NCI-H1417 (cell line): ENCODE results near the gene HNF1A.
A peak's percentile ranks its signal among the peaks of the same experiment; 100 is the strongest.
"Not testable (repeated sequence)": the region's sequence is repeated elsewhere in the genome, so short reads cannot be mapped to it uniquely, and the experiment has no call there.

Experiments
- DNase-seq, 3 experiments: peaks; one replicate each; lab custom pipeline; 2025; lab: John Stamatoyannopoulos, UW

Gene HNF1A, protein sequence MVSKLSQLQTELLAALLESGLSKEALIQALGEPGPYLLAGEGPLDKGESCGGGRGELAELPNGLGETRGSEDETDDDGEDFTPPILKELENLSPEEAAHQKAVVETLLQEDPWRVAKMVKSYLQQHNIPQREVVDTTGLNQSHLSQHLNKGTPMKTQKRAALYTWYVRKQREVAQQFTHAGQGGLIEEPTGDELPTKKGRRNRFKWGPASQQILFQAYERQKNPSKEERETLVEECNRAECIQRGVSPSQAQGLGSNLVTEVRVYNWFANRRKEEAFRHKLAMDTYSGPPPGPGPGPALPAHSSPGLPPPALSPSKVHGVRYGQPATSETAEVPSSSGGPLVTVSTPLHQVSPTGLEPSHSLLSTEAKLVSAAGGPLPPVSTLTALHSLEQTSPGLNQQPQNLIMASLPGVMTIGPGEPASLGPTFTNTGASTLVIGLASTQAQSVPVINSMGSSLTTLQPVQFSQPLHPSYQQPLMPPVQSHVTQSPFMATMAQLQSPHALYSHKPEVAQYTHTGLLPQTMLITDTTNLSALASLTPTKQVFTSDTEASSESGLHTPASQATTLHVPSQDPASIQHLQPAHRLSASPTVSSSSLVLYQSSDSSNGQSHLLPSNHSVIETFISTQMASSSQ

DNA sequence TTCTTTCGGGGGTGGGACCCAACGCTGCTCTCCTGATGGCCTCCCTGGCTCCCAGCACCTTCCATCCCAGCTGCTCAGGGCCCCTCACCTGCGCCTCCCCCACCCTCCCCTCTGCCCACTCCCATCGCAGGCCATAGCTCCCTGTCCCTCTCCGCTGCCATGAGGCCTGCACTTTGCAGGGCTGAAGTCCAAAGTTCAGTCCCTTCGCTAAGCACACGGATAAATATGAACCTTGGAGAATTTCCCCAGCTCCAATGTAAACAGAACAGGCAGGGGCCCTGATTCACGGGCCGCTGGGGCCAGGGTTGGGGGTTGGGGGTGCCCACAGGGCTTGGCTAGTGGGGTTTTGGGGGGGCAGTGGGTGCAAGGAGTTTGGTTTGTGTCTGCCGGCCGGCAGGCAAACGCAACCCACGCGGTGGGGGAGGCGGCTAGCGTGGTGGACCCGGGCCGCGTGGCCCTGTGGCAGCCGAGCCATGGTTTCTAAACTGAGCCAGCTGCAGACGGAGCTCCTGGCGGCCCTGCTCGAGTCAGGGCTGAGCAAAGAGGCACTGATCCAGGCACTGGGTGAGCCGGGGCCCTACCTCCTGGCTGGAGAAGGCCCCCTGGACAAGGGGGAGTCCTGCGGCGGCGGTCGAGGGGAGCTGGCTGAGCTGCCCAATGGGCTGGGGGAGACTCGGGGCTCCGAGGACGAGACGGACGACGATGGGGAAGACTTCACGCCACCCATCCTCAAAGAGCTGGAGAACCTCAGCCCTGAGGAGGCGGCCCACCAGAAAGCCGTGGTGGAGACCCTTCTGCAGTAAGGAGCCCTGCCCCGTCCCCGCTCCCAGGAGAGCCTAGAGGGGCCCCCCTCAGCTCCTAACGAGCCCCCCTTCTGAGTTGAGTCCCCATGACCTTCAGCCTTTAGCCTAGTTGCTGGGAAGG is at the start of gene HNF1A:
TSS of gene HNF1A (plus strand) at position 248 of the 924 bp plus-strand sequence. CDS start at position 474, 226 bp downstream.
- no peak for DNase-seq

DNA sequence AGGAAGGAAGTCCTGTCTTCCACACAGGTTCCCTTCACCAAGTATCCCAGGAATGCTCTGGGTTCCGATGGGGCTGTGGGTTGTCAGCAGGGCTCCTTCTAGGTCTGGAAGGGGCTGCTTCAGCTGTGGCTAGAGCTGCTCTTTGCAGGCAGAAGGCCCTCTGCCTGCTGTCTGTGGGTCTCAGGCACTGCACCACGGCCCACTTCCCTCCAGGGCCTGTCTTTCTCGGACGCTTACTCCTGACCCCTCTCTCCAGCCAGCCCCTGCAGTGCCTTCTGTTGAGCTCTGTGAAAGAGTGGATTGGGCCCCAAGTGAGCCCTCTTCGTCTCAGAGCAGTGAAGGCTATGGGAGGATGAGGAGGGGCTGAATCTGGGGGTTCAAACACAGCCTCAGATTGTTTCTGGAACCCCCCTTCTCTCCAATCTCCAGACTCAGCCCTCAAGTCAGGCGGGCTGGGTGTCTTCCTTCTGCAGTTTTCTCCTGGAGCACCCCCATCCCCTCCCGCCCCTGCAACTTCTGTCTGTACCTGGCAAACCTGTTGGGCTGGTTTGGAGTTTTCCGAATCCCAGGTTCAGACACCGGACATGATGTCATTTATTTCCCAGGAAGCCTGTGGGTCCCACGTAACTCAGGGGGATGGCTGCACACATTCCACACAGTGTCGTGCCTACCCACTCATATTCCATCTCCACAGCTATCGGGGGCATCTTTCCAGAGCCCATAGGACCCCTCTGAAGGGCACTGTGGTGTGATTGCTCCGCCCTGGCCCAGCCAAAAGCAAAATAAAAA is 49.3 kb upstream of the HNF1A start:
- peak in 2 of 3 experiments; percentile 41 to 61 for DNase-seq

DNA sequence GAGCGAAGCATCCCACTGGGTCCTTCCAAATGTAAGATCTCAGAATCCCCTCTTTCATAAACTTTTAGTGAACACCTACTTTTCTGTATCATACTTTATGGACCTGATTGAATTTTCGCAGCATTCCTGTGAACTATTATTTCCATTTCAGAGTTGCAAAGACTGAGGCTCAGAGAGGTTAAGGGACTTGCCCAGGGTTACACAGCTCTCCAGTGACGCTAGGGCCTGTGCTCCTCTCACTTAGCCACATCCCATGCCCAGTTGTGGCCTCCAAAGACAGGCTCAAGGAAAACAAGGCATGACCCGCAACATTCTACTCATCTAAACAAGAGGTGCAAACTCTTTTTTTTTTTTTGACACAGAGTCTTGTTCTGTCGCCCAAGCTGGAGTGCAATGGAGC is 48.3 kb upstream of the HNF1A start:
- no peak for DNase-seq

DNA sequence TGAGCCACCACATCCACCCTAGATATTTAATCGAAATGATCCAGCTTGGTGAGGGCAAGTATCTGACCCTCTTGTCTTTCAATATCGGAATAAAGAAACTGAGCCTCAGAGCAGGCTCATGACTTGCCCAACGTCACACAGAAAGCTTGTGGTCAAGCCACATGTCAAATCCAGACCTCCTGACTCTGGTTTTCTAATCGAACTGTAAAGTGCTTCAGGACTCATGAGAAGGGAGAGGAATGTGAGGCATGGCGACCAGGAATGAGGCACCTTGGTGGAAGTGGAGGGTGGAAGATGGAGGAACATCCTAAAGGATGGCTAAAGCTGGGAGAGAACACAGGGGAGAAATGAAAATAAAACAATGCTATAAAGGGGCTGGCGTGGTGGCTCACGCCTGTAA is 46.3 kb upstream of the HNF1A start:
- DNase-seq: no peak

DNA sequence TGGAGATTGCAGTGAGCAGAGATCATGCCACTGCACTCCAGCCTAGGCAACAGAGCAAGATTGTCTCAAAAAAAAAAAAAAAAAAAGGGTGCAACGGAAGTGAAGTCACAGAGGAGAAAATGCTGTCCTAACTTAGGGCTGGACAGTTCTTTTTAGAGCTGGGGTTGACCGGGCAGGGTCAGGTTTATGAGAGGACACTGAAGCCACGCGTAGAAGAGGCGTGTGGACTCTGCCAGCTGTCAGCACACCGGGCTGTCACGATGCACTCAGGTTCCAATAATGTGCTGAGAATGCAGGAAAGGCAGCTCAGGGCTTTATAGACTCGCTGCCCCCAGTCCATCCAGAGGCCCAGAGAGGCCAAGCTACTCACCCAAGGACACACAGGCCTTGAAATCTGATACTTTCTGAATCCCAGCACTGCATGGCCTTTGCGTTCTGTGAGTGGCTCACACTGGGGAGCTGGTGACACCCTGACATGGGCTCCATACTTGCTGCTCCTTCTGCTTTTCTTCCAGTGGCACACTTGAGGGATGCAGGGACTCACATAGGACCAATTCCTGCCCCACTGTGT is 45.3 kb upstream of the HNF1A start:
- no peak for DNase-seq

DNA sequence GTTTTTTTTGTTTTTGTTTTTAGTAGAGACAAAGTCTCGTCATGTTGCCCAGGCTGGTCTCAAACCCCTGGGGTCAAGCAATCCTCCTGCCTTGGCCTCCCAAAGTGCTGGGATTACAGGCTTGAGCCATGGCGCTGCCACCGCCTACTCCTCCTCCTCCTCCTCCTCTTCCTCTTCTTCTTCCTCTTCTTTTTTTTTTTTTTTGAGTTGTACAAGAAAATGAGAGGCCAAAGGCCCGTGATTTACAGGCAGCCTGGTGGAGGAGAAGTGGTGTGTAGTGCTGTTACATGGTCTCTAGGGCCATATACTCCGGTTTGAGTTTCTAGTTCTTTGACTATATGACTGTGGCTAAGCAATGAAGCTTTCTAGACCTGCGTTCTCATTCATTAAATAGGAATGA is 44.6 kb upstream of the HNF1A start:
- DNase-seq: no peak

DNA sequence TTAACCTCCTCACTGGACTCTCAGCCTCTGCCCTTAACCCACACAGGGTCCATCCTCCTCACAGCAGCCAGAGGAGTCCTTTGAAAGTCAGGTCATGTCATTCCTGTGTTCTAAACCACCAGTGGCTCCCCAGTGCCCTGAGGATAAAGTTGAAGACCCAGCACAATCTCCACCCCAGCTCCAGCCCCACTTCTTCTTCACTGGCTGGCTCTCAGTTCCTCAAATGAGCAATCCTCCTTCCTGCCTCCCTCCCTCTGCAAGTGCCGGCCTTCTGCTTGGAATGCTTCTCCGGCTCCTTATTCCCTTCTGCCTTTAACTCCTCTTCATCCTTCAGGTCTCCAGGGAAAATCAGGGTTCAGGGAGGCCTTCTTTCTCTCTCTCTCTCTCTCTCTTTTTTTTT is 42.1 kb upstream of the HNF1A start:
- DNase-seq: no peak

DNA sequence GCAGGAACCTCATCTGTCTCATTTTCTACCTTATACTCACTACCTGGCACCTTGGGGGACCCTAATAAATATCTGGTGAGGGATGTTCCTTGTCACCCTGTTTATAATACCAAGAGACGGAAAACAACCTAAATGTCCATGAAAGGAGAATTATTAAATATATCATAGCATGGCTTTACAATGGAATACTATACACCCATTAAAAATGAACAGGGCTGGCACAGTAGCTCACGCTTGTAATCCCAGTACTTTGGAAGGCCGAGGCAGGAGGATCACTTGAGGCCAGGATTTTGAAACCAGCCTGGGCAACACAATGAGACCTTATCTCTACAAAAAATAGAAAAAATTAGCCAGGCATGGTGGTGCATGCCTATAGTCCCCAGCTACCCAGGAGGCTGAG is 39.8 kb upstream of the HNF1A start:
- DNase-seq: no peak

DNA sequence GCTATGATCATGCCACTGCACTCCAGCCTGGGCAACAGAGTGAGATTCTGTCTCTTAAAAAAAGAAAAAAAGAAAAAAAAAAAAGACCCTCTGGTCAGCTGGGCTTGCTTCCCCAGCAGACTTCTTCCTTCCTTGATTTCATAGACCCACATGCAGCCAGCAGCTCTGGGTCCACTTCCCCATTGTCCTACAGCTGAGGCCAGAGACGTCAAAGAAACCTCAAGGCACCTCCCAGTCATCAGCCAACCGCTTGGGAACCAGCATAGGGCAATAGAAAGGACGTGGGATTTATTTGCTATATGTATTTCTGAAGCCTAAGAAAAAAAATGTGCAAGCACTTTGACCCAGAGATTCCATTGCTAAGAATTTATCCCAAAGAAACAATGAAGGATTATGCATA is 38.8 kb upstream of the HNF1A start:
- no peak for DNase-seq

DNA sequence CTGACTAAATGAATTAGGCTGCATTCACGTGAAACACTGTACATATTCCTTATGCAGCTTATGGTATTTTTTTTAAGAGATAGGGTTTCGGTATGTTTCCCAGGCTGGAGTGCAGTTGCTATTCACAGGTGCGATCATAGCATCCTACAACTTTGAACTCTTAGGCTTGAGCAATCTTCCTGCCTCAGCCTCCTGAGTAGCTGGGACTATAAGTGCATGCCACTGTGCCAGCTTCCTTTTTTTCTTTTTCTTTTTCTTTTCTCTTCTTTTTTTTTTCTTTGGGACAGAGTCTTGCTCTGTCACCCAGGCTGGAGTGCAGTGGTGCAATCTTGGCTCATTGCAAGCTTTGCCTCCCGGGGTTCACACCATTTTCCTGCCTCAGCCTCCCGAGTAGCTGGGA is 38.3 kb upstream of the HNF1A start:
- DNase-seq: no peak

DNA sequence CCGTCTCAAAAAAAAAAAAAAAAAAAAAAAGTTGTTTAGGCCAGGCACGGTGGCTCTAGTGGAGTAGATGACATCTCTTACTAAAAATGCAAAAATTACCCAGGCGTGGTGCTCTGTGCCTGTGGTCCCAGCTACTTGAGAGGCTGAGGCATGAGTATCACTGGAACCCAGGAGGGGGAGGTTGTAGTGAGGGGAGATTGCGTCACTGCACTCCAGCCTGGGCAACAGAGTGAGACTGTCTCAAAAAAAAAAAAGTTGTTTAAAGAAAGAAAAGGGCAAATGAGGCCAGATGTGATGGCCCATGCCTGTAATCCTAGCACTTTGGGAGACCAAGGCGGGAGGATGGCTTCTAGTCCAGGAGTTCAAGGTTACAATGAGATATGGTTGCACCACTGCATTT is 37.5 kb upstream of the HNF1A start:
- DNase-seq: no peak

DNA sequence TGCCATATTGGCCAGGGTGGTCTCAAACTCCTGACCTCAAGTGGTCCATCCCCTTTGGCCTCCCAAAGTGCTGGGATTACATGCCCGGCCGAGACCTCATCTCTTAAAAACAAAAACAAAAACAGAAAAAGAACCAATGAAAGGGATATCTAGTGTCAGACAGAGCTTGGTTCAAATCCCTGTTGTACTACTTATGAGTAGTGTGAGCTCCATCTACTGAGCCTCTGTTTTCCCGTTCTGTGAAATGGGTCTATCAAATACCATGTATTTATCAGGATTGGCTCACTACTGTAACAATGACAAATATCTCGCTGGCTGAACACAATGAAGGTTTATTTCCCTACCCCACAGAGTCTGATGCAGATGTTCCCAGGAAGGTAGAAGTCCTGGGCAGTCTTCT is 36.9 kb upstream of the HNF1A start:
- DNase-seq: no peak

DNA sequence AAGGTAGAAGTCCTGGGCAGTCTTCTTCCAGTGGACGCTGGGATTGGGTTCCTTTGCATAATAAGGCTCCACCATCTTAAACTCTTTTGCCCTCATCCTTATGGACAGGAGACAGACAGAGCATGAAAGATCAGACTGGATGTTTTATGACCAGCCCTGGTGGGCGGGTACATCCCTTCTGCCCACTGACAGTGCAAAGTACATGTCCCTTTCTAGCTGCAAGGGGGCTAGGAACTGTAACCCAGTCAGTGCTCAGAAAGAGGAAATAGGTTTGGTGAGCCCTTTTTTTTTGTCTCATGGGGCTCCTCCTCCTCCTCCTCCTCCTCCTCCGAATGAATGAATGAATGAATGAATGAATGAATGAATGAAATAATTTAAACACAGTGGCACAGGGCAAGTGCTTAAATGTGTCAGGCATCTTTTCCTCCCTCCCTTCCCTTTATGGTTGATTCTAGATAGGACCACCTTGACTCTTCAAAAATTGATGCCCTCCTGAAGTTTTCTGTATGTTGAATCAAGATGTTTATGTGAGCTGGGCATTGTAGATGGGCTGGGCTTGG is 36.4 kb upstream of the HNF1A start:
- no peak for DNase-seq

DNA sequence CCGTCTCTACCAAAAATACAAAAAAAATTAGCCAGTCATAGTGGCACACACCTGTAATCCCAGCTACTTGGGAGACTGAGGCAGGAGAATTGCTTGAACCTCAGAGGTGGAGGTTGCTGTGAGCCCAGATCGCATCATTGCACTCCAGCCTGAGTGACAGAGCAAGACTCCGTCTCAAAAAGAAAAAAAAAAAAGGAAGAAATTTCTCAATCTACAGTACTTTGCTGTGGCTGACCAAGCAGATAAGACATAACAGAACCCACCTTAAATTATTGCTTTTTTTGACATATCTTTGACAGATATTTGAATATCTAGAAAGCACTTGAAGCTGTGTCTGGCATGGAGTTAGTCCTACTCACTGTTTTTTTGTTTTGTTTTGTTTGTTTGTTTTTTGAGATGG is 34.9 kb upstream of the HNF1A start:
- no peak for DNase-seq

DNA sequence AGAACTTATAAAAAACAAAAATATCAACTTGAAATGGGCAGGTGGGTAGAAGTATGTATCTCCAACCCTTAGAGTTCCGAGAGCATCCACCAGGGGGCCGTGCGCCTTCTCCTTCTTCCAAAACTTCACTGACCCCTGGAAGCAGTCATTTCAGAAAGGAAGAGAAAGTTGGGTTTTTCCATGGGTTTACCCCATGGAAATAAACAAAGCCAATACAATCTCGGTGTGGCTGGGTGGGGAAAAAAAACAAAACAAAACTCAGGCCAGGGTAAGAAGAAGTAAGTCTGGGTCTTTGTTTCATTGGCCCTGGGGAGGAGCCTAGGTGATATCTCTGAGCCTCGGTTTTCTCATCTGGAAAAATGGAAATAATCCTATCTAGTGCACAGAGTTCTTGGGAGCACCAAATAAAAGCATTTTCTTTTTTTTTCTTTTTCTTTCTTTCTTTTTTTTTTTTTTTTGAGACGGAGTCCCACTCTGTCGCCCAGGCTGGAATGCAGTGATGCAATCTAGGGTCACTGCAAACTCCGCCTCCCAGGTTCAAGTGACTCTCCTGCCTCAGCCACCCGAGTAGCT is 33.6 kb upstream of the HNF1A start:
- DNase-seq: peak; percentile 21 to 54 (median 33)

DNA sequence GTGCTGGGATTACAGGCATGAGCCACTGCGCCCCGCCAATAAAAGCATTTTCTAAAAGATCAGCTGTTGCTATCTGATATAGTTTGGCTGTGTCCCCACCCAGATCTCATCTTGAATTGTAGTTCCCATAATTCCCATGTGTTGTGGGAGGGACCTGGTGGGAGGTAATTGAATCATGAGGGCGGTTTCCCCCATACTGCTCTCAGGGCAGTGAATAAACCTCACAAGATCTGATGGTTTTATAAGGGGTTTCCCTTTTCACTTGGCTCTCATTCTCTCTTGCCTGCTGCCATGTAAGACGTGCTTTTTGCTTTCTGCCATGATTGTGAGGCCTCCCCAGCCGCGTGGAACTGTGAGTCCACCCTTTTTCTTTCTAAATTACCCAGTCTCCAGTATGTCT is 32.8 kb upstream of the HNF1A start:
- DNase-seq: not testable (repeated sequence)

DNA sequence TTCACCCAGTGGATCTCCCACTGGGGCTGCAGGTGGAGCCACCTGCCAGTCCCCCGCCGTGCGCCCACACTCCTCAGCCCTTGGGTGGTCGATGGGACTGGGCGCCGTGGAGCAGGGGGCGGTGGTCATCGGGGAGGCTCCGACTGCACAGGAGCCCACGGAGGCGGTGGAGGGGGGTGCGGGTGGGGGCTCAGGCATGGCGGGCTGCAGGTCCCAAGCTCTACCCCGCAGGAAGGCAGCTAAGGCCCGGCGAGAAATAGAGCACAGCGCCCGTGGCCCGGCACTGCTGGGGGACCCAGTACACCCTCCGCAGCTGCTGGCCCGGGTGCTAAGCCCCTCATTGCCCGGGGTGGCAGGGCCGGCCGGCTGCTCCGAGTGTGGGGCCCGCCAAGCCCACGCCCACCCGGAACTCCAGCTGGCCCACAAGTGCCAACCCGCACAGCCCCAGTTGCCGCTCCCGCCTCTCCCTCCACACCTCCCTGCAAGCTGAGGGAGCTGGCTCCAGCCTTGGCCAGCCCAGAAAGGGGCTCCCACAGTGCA is 28.0 kb upstream of the HNF1A start:
- not testable (repeated sequence) for DNase-seq

DNA sequence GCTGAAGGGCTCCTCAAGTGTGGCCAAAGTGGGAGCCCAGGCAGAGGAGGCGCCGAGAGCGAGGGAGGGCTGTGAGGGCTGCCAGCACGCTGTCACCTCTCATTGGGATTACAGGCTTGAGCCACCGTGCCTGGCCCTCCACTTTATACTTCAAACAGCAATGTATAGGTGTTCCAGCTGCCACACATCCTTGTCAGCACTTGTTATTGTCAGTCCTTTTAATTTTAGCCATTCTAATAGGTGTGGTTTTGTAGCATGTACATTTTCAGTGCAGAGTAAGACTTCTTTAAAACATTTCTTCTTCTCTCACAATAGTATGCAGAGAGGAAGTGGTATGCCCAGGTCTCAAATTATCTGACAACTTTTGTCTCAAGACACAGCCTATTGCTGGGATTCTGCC is 27.5 kb upstream of the HNF1A start:
- no peak for DNase-seq

DNA sequence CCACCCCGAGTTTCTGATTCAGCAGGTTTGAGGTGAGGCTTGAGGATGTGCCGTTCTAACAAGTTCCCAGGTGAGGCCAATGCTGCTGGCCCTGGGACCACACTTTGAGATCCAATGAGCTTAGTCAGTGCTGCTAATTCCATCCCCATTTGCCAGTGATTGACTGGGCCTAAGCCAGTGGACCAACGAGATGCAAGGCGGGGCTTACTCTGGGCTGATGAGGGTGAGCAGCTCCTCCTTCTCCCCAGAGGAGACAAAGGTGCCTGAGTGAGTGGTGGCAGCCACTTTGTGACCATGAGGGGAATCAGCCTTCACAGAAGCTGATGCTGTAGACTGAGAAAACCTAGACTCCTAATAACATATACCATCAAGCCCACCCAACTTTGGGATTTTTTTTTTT is 23.1 kb upstream of the HNF1A start:
- DNase-seq: no peak

DNA sequence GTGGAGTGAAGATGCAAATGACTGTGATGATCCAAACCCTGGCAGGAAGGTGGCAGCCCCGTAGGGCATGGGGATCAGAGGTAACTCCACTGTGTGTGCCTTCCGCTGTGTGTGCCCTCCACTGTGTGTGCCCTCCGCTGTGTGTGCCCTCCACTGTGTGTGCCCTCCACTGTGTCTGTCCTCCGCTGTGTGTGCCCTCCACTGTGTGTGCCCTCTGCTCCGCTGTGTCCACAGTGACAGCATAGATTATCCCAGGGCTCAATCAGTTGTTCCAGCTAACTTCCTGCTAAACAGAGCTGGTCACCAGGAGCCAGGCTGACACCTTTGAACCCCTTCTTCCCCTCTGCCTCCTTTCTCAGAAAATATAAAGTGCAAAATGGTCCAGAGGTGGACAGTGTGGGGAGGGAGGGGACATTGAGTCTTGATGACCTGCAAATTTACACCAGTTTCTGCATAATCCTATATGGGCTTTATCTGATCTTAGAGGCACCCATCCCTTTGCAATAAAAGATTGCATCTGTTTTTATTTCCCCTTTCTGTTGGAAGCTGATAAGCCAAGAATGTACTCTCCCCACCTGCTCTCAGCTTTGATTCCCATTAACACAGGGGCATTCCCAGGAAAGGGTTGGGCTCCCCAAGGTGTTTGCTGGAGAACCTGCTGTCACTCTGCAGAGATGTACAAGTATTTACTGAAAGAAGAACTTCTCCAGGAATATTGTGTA is 21.6 kb upstream of the HNF1A start:
- no peak for DNase-seq
